ENCODE measurements around the gene HOXB3.
"Not testable (repeated sequence)": the region's sequence is repeated elsewhere in the genome, so short reads cannot be mapped to it uniquely, and the experiment has no call there.

The HOXB3 gene

DNA sequence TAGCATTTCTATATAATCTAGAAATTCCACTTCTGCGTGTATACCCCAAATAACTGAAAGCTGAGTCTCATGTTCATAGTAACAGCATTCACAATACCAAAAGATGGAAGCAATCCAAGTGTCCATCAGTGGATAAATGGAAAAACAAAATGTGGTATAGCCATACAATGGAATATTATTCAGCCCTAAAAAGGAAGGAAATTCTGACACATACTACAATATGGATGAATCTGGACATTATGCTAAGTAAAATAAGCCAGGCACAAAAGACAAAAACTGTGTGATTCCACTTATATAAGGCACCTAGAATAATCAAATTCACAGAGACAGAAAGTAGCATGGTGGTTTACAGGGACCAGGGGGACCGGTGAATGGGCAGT is 79.7 kb downstream of the HOXB3 start:
- no peak overlapping the region for H3K9ac ChIP-seq (ENCODE audit: low read length)
- no peak overlapping the region for H3K4me3 ChIP-seq (ENCODE audit: low read length)
- H3K27ac ChIP-seq (ENCODE audit: low read depth, low read length) = no peak overlapping the region
- H3K27me3 ChIP-seq (ENCODE audit: control insufficient read depth, insufficient read depth, low read length) = no peaks in the 10 kb centered on the region
- H3K4me1 ChIP-seq (ENCODE audit: control insufficient read depth, insufficient read depth, low read length) = no peaks in the 10 kb centered on the region
- H3K36me3 ChIP-seq (ENCODE audit: control insufficient read depth, insufficient read depth, low read length) = no peaks in the 10 kb centered on the region

DNA sequence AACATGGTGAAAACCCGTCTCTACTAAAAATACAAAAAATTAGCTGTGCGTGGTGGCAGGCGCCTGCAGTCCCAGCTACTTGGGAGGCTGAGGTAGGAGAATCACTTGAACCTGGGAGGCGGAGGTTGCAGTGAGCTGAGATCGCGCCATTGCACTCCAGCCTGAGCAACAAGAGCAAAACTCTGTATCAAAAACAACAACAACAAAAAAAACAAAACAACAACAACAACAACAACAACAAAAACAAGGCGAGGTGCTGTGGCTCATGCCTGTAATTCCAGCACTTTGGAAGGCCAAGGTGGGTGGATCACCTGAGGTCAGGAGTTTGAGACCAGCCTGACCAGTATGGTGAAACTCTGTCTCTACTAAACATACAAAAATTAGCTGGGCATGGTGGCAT is 80.3 kb downstream of the HOXB3 start:
- not testable (repeated sequence) for H3K27me3 ChIP-seq (ENCODE audit: control insufficient read depth, insufficient read depth, low read length); H3K36me3 ChIP-seq (ENCODE audit: control insufficient read depth, insufficient read depth, low read length); H3K4me1 ChIP-seq (ENCODE audit: control insufficient read depth, insufficient read depth, low read length); H3K9ac ChIP-seq (ENCODE audit: low read length); H3K27ac ChIP-seq (ENCODE audit: low read depth, low read length); H3K4me3 ChIP-seq (ENCODE audit: low read length)

DNA sequence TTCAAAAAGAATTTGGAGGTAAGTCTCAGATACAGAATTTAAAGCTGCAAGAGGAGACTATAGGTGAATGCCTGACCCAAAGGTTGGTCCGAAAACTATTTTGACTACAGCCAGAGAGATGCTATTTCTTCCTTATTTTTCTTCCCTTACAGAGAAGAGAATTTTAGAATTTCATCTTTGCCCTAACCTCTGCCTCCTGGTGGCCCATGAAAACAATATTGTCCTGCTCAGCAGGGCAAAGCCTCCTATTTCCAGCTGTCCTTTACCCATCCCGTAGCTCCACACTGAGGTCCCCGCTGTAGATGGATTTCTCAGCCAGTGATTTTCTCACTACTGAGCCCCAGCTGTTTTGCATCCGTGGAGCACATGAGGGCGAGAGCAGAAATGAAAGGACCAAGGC is 83.8 kb downstream of the HOXB3 start:
- Histone ChIP-seq H3K36me3 (ENCODE audit: control insufficient read depth, insufficient read depth, low read length) (no peaks in the 10 kb centered on the region), H3K27ac (ENCODE audit: low read depth, low read length) (no peak overlapping the region), H3K4me1 (ENCODE audit: control insufficient read depth, insufficient read depth, low read length) (peaks cover 7% of the 10 kb centered on the region), H3K9ac (ENCODE audit: low read length) (no peak overlapping the region), H3K4me3 (ENCODE audit: low read length) (no peak overlapping the region), H3K27me3 (ENCODE audit: control insufficient read depth, insufficient read depth, low read length) (no peaks in the 10 kb centered on the region)

DNA sequence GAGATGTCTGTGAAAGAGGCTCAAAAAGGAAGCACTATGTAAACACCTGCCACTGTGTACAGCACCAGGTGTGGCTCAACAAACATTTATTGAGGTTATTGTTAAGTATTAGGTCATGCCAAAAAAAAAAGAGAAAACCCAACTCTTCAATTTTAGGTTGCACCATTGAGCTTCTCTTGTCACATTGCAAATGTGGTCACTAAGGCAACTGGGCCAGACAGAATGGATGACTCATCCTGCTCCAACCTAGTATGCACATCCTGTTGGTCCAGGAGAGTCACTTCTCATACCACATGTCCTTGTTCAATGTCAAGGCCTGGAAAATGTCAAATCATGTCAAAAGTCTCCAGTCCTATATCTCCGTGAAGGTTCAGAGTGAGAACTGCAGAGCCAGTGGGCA is 84.3 kb downstream of the HOXB3 start:
- peak overlapping the region; percentile 33 for H3K27ac ChIP-seq (ENCODE audit: low read depth, low read length)
- no peaks in the 10 kb centered on the region for H3K27me3 ChIP-seq (ENCODE audit: control insufficient read depth, insufficient read depth, low read length)
- H3K4me3 ChIP-seq (ENCODE audit: low read length) = no peak overlapping the region

DNA sequence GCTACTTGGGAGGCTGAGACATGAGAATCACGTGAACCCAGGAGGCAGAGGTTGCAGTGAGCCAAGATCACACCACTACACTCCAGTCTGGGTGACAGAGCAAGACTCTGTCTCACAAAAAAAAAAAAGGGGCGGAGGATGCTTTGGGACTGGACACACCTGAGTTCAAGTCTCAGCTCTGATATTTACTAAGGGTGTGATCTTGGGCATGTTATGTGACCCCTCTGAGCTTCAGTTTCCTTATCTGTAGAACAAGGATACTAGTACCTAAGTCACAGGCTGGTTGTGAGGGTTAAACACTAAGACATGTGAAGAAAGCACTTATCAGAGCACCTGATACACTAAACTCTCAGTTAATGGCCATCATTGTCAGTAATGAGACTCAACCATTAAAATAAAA is 85.1 kb downstream of the HOXB3 start:
- Histone ChIP-seq H3K27me3 (ENCODE audit: control insufficient read depth, insufficient read depth, low read length) (no peaks in the 10 kb centered on the region), H3K27ac (ENCODE audit: low read depth, low read length) (no peak overlapping the region), H3K36me3 (ENCODE audit: control insufficient read depth, insufficient read depth, low read length) (no peaks in the 10 kb centered on the region), H3K4me3 (ENCODE audit: low read length) (no peak overlapping the region), H3K9ac (ENCODE audit: low read length) (no peak overlapping the region), H3K4me1 (ENCODE audit: control insufficient read depth, insufficient read depth, low read length) (peaks cover 17% of the 10 kb centered on the region)

More for the DNA sequence above, 84.3 kb downstream of the HOXB3 start:
- Histone ChIP-seq H3K36me3 (ENCODE audit: control insufficient read depth, insufficient read depth, low read length) (no peaks in the 10 kb centered on the region), H3K4me1 (ENCODE audit: control insufficient read depth, insufficient read depth, low read length) (peaks cover 11% of the 10 kb centered on the region), H3K9ac (ENCODE audit: low read length) (no peak overlapping the region)

DNA sequence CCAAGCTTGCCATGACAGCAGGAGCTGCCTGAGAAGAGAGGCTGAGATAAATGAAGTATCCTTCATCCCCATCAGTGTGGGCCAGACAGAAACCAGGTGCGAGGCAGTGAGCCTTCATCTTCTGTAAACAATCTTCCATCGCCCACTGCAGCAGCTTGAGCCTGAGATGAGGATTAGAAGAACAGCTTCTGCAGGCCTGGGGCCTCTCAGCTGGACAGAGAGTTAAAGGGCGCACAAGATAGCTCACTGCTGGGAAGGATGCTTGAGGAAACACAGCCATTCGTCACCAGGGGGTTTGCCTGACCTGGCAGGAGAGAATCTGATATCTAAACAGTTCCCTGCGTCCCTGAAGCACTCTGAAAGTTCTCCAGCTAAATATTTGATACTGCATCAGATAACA is 86.3 kb downstream of the HOXB3 start:
- Histone ChIP-seq H3K4me1 (ENCODE audit: control insufficient read depth, insufficient read depth, low read length) (peaks cover 17% of the 10 kb centered on the region), H3K27me3 (ENCODE audit: control insufficient read depth, insufficient read depth, low read length) (no peaks in the 10 kb centered on the region), H3K27ac (ENCODE audit: low read depth, low read length) (peak overlapping the region; percentile 63), H3K9ac (ENCODE audit: low read length) (no peak overlapping the region), H3K4me3 (ENCODE audit: low read length) (no peak overlapping the region), H3K36me3 (ENCODE audit: control insufficient read depth, insufficient read depth, low read length) (no peaks in the 10 kb centered on the region)

DNA sequence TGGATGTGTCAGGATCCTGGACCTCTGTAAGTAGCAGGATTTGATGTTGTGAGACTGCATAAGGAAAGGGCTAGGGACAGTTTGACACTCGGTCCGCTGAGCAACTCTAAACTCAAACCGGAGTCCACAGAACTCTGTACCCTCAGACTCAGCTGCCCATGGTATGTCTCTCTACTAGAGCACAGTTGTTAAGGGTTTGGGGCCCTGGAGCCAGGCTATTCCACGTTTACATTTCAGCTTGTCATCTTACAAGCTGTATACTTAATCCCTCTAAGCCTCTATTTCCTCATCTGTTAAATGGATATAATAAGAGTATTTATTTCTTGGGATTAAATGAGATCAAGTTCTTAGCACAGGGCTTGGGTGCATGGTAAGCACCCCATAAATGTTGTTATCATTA is 87.1 kb downstream of the HOXB3 start:
- Histone ChIP-seq H3K27me3 (ENCODE audit: control insufficient read depth, insufficient read depth, low read length) (no peaks in the 10 kb centered on the region), H3K4me1 (ENCODE audit: control insufficient read depth, insufficient read depth, low read length) (peaks cover 20% of the 10 kb centered on the region)

DNA sequence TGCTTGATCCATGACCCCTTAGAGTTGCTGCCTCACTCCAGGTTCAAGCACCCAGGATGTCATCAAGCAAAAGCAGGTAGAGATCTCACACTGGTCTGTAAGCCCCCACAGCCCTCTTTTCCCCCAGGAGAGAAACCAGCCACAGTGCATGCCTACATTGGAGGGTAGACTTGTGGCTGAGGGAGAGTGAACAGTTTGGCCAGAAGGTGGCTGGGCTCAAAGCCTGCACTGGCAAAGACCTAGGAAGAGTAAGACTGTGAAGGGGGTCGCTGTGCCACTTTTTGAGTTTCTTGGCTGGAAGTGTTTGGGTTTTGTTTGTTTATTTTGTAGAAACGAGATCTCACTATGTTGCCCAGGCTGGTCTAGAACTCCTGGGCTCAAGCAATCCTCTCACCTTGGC is 87.7 kb downstream of the HOXB3 start:
- Histone ChIP-seq H3K4me1 (ENCODE audit: control insufficient read depth, insufficient read depth, low read length) (peaks cover 20% of the 10 kb centered on the region), H3K36me3 (ENCODE audit: control insufficient read depth, insufficient read depth, low read length) (no peaks in the 10 kb centered on the region), H3K27ac (ENCODE audit: low read depth, low read length) (no peak overlapping the region), H3K9ac (ENCODE audit: low read length) (no peak overlapping the region), H3K27me3 (ENCODE audit: control insufficient read depth, insufficient read depth, low read length) (no peaks in the 10 kb centered on the region), H3K4me3 (ENCODE audit: low read length) (no peak overlapping the region)

More for the DNA sequence above, 87.1 kb downstream of the HOXB3 start:
- Histone ChIP-seq H3K27ac (ENCODE audit: low read depth, low read length) (no peak overlapping the region), H3K36me3 (ENCODE audit: control insufficient read depth, insufficient read depth, low read length) (no peaks in the 10 kb centered on the region), H3K4me3 (ENCODE audit: low read length) (no peak overlapping the region), H3K9ac (ENCODE audit: low read length) (no peak overlapping the region)

DNA sequence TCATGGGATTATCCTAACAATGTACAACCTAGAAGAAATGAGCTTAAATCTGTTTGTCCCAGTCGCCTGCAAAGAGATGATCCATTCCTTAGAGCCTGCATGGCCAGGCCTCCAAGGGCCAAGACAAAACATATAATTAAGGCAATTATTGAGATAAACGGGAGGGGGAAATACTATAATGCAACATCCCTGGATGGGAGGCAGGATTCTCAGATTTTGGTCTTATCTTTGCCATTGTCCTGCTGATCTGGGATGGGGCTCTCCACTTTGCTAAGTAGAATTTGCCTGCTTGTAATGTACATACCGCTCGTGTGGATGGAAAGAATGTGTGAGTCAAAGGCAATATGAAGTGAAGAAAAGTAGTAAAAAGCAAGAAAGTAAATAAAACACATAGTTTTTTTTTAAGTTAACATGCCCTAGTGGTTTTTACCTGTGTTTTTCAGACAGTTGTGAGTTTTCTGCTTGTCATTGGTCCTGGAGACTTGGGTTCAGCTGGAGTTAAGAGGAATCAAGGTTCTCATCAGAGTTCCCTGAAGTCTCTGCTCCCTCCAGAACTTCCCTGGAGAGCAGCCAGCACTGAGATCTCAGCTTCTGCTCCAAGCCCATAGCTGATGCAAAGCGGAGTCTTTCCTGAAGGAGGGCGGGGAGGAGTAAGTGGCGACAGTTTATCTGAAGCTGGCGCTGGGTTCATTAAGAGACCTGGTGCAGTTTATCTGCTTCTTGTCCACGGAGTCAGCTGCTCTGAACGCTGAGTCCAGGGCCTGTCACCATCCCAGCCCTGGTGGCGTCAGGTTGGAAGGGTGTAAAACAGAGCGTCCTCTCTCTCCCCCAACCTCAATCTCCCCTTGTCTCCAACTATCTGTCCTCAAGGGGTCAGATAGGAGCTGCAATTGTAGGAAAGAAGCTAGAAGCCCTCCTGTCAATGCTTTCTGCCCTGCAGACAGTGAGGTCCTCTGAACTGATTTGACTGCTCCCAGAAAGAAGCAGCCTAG is 89.3 kb downstream of the HOXB3 start:
- Histone ChIP-seq H3K4me1 (ENCODE audit: control insufficient read depth, insufficient read depth, low read length) (peaks cover 20% of the 10 kb centered on the region), H3K4me3 (ENCODE audit: low read length) (no peak overlapping the region), H3K27me3 (ENCODE audit: control insufficient read depth, insufficient read depth, low read length) (no peaks in the 10 kb centered on the region), H3K9ac (ENCODE audit: low read length) (no peak overlapping the region), H3K36me3 (ENCODE audit: control insufficient read depth, insufficient read depth, low read length) (no peaks in the 10 kb centered on the region), H3K27ac (ENCODE audit: low read depth, low read length) (peak overlapping the region; percentile 51)

DNA sequence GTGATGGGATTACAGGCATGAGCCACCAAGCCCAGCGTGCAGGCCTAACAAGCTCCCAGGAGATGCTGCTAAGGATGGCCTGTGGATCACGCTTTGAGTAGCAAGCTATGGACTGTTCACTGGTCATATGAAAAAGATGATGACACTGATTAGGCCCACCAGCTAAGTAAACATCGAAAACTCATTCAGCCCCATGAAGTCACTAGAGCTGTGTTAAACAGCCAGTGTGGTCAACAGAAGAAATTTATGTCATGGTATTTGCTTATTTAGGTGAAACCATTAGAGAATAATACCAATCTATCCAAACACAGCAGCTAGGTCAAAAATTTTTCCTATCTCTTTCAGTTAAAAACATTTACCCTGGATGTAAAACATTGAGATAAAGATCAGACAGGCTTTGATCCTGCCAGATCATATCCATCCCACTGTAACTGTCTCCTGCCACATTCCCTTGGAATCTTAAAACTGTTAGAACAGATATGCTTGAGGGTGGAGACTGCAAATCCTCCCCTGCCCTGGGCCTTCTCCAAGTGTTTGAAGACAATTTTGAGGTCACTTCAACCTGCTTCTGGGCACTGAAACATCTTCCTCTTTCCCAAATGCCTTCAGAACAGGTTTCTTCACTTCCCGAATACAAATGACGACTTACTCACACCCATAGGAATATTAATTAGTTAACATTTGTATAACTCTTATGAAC is 90.2 kb downstream of the HOXB3 start:
- no peak overlapping the region for H3K4me3 ChIP-seq (ENCODE audit: low read length)
- H3K36me3 ChIP-seq (ENCODE audit: control insufficient read depth, insufficient read depth, low read length) = no peaks in the 10 kb centered on the region
- peak overlapping the region; percentile 51 for H3K27ac ChIP-seq (ENCODE audit: low read depth, low read length)
- no peak overlapping the region for H3K9ac ChIP-seq (ENCODE audit: low read length)
- peaks cover 20% of the 10 kb centered on the region for H3K4me1 ChIP-seq (ENCODE audit: control insufficient read depth, insufficient read depth, low read length)
- H3K27me3 ChIP-seq (ENCODE audit: control insufficient read depth, insufficient read depth, low read length) = no peaks in the 10 kb centered on the region

DNA sequence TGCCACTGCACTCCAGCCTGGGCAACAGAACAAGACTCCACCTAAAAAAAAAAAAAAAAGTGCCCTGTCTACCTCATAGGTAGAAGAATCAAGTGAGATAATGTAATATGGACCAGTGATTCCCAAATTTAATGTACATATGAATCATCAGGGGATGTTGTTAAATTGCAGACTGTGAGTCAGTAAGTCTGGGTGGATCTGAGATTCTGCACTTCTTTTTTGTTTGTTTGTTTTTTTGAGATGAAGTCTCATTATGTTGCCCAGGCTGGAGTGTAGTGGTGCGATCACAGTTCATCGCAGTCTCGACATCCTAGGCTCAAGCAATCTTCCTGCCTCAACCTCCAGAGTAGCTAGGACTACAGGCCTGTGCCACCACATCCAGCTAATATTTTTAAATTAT is 90.8 kb downstream of the HOXB3 start:
- Histone ChIP-seq H3K27me3 (ENCODE audit: control insufficient read depth, insufficient read depth, low read length) (no peaks in the 10 kb centered on the region), H3K9ac (ENCODE audit: low read length) (no peak overlapping the region), H3K4me1 (ENCODE audit: control insufficient read depth, insufficient read depth, low read length) (peaks cover 19% of the 10 kb centered on the region), H3K27ac (ENCODE audit: low read depth, low read length) (no peak overlapping the region), H3K36me3 (ENCODE audit: control insufficient read depth, insufficient read depth, low read length) (no peaks in the 10 kb centered on the region), H3K4me3 (ENCODE audit: low read length) (no peak overlapping the region)

Data from rectal smooth muscle tissue (tissue), 1 donor.